Measurements from ENCODE around the gene BFSP1. TPM values are rescaled to one million over a fixed set of nuclear protein-coding genes. Genes with fewer than 3 reads are reported as not detected.

The BFSP1 gene
- total RNA-seq, 1 experiment from 2014 or later, result 6.1 TPM

- no peak for TF ChIP-seq EZH2 (IDR thresholded peaks at IDR 0.05; ENCODE audit: borderline replicate concordance, low read depth, low read length, poor library complexity, severe bottlenecking)
- TF ChIP-seq CTCF (conservative IDR thresholded peaks at IDR 0.05; ENCODE audit: low read depth, low read length), result no peak
- CTCF ChIA-PET, result no interaction called here
These were observed 49.5 kb downstream of the BFSP1 start for GRCh38 chr20:17481661-17482060.

GRCh38 chr20:17480696-17481095, 50.5 kb downstream of the BFSP1 start:
- intact Hi-C loops (cut with micrococcal nuclease; ENCODE audit: unreplicated experiment), result no loop called here
- BruUV-seq (replicated peaks), result no TSS peak
- DNase-seq (ENCODE audit: low spot score), result no peak
- no peak overlapping the region for H3K4me3 ChIP-seq (ENCODE audit: low read depth, low read length, poor library complexity, severe bottlenecking)
- no peaks in the 10 kb centered on the region for H3K4me1 ChIP-seq (ENCODE audit: insufficient read depth, low read length, poor library complexity, severe bottlenecking)
- ChIA-PET CTCF (no interaction called here), POLR2A (ENCODE audit: low non-redundant PET) (interaction anchor here (0.6 kb wide), 1 partner anchor 493 kb away, joined by 9 read pairs; no protein-coding TSS in a partner anchor)
- no peaks in the 10 kb centered on the region for H3K27me3 ChIP-seq (replicated peaks; ENCODE audit: insufficient read depth, low read depth, low read length, poor library complexity)
- peaks cover 2% of the 10 kb centered on the region for H3K36me3 ChIP-seq (ENCODE audit: insufficient read depth, low read length, poor library complexity, severe bottlenecking)
- no peak overlapping the region for H3K27ac ChIP-seq (ENCODE audit: low read depth, low read length, poor library complexity, severe bottlenecking)
- TF ChIP-seq EZH2 (IDR thresholded peaks at IDR 0.05; ENCODE audit: borderline replicate concordance, low read depth, low read length, poor library complexity, severe bottlenecking), result no peak
- TF ChIP-seq CTCF (conservative IDR thresholded peaks at IDR 0.05; ENCODE audit: low read depth, low read length), result no peak
- H3K9me3 ChIP-seq (ENCODE audit: low read depth, low read length, poor library complexity, severe bottlenecking), result no peaks in the 10 kb centered on the region

More at GRCh38 chr20:17481661-17482060, 49.5 kb downstream of the BFSP1 start:
- Histone ChIP-seq H3K4me1 (ENCODE audit: insufficient read depth, low read length, poor library complexity, severe bottlenecking) (no peaks in the 10 kb centered on the region), H3K27ac (ENCODE audit: low read depth, low read length, poor library complexity, severe bottlenecking) (no peak overlapping the region), H3K27me3 (replicated peaks; ENCODE audit: insufficient read depth, low read depth, low read length, poor library complexity) (no peaks in the 10 kb centered on the region), H3K9me3 (ENCODE audit: low read depth, low read length, poor library complexity, severe bottlenecking) (no peaks in the 10 kb centered on the region), H3K4me3 (ENCODE audit: low read depth, low read length, poor library complexity, severe bottlenecking) (no peak overlapping the region), H3K36me3 (ENCODE audit: insufficient read depth, low read length, poor library complexity, severe bottlenecking) (peaks cover 2% of the 10 kb centered on the region)
- TSS peak; percentile 46 for BruUV-seq (replicated peaks)
- intact Hi-C loops (cut with micrococcal nuclease; ENCODE audit: unreplicated experiment), result no loop called here
- POLR2A ChIA-PET (ENCODE audit: low non-redundant PET), result no interaction called here
- DNase-seq (ENCODE audit: low spot score), result no peak

- Histone ChIP-seq H3K36me3 (ENCODE audit: insufficient read depth, low read length, poor library complexity, severe bottlenecking) (peaks cover 2% of the 10 kb centered on the region), H3K27me3 (replicated peaks; ENCODE audit: insufficient read depth, low read depth, low read length, poor library complexity) (no peaks in the 10 kb centered on the region), H3K4me3 (ENCODE audit: low read depth, low read length, poor library complexity, severe bottlenecking) (no peak overlapping the region), H3K27ac (ENCODE audit: low read depth, low read length, poor library complexity, severe bottlenecking) (no peak overlapping the region), H3K4me1 (ENCODE audit: insufficient read depth, low read length, poor library complexity, severe bottlenecking) (no peaks in the 10 kb centered on the region), H3K9me3 (ENCODE audit: low read depth, low read length, poor library complexity, severe bottlenecking) (no peaks in the 10 kb centered on the region)
- TF ChIP-seq EZH2 (IDR thresholded peaks at IDR 0.05; ENCODE audit: borderline replicate concordance, low read depth, low read length, poor library complexity, severe bottlenecking), result no peak
- no peak for TF ChIP-seq CTCF (conservative IDR thresholded peaks at IDR 0.05; ENCODE audit: low read depth, low read length)
- ChIA-PET CTCF (no interaction called here), POLR2A (ENCODE audit: low non-redundant PET) (interaction anchor here (0.7 kb wide), 1 partner anchor 343 kb away, joined by 3 read pairs; no protein-coding TSS in a partner anchor)
- no peak for DNase-seq (ENCODE audit: low spot score)
- intact Hi-C loops (cut with micrococcal nuclease; ENCODE audit: unreplicated experiment), result no loop called here
- no TSS peak for BruUV-seq (replicated peaks)
These were observed 52.0 kb downstream of the BFSP1 start for GRCh38 chr20:17479063-17479657.

Measured in A673 (cell line).